Stimulated activated effector memory CD8-positive, alpha-beta T cell treated with anti-CD3 and anti-CD28 coated beads, Interleukin-12 subunit alpha, Interleukin-12 subunit beta, amount 100 ng/mL, for 72 hours (primary cell): ENCODE data around the gene PHF24.
A peak's percentile ranks its signal among the peaks of the same experiment; 100 is the strongest.

Experiments used
- ATAC-seq: fragments of 150-1000 bp; cut with Tn5 transposase; 2 replicates; pipeline ENCODE4 v1.10.0; 2021
- DNase-seq, 2 donors: peaks; one replicate each; pipeline ENCODE4 v3.0.0; 2021 to 2022; ENCODE audit warnings: low spot score in 2 of 2
- H3K27ac Mint-ChIP-seq: one replicate; pipeline ENCODE4 v1.8.0; 2022; ENCODE audit warnings: mild to moderate bottlenecking, mixed read lengths
- H3K36me3 Mint-ChIP-seq: one replicate; pipeline ENCODE4 v1.8.0; 2022; ENCODE audit warnings: mild to moderate bottlenecking, mixed read lengths
- H3K4me1 Mint-ChIP-seq: one replicate; pipeline ENCODE4 v1.8.0; 2022; ENCODE audit warnings: mixed read lengths
- H3K4me3 Mint-ChIP-seq: one replicate; pipeline ENCODE4 v1.8.0; 2022; ENCODE audit warnings: mild to moderate bottlenecking, mixed read lengths
- H3K9me3 Mint-ChIP-seq: one replicate; pipeline ENCODE4 v1.8.0; 2022; ENCODE audit warnings: mixed read lengths

Gene PHF24

GRCh38 chr9:34971146-34971811 lies 13.2 kb downstream of the PHF24 start:
- ATAC-seq = no peak
- H3K27ac Mint-ChIP-seq = no peak overlapping the region
- H3K4me1 Mint-ChIP-seq = no peaks in the 10 kb centered on the region
- H3K4me3 Mint-ChIP-seq = no peak overlapping the region
- DNase-seq = no peak
- no peaks in the 10 kb centered on the region for H3K36me3 Mint-ChIP-seq
- H3K9me3 Mint-ChIP-seq = no peaks in the 10 kb centered on the region

- no peak overlapping the region for H3K27ac Mint-ChIP-seq
- DNase-seq (no peak), ATAC-seq (peak; percentile 17)
- H3K4me3 Mint-ChIP-seq = no peak overlapping the region
- H3K9me3 Mint-ChIP-seq = no peaks in the 10 kb centered on the region
- H3K4me1 Mint-ChIP-seq = no peaks in the 10 kb centered on the region
- H3K36me3 Mint-ChIP-seq = no peaks in the 10 kb centered on the region
These were observed 16.6 kb downstream of the PHF24 start for GRCh38 chr9:34974664-34975063.

GRCh38 chr9:34976441-34976840 lies 18.4 kb downstream of the PHF24 start:
- ATAC-seq (no peak), DNase-seq (no peak)
- Mint-ChIP-seq H3K4me3 (no peak overlapping the region), H3K27ac (no peak overlapping the region), H3K9me3 (no peaks in the 10 kb centered on the region), H3K4me1 (no peaks in the 10 kb centered on the region), H3K36me3 (no peaks in the 10 kb centered on the region)

GRCh38 chr9:34976992-34977391 lies 18.9 kb downstream of the PHF24 start:
- no peak for DNase-seq
- no peaks in the 10 kb centered on the region for H3K9me3 Mint-ChIP-seq
- no peak overlapping the region for H3K27ac Mint-ChIP-seq
- H3K36me3 Mint-ChIP-seq = no peaks in the 10 kb centered on the region
- no peak overlapping the region for H3K4me3 Mint-ChIP-seq
- ATAC-seq = no peak
- no peaks in the 10 kb centered on the region for H3K4me1 Mint-ChIP-seq

- H3K36me3 Mint-ChIP-seq = no peaks in the 10 kb centered on the region
- H3K9me3 Mint-ChIP-seq = no peaks in the 10 kb centered on the region
- ATAC-seq = no peak
- H3K4me3 Mint-ChIP-seq = no peak overlapping the region
- peaks cover 22% of the 10 kb centered on the region for H3K4me1 Mint-ChIP-seq
- H3K27ac Mint-ChIP-seq = peak overlapping the region; percentile 63
- DNase-seq = no peak
These were observed 22.2 kb downstream of the PHF24 start for GRCh38 chr9:34980181-34980761.

- DNase-seq (no peak), ATAC-seq (no peak)
- Mint-ChIP-seq H3K27ac (no peak overlapping the region), H3K9me3 (no peaks in the 10 kb centered on the region), H3K4me1 (peaks cover 43% of the 10 kb centered on the region), H3K4me3 (no peak overlapping the region), H3K36me3 (no peaks in the 10 kb centered on the region)
These were observed 24.3 kb downstream of the PHF24 start for GRCh38 chr9:34982361-34982760.

GRCh38 chr9:34983209-34983608 lies 25.1 kb downstream of the PHF24 start:
- Mint-ChIP-seq H3K4me3 (no peak overlapping the region), H3K27ac (no peak overlapping the region), H3K36me3 (no peaks in the 10 kb centered on the region), H3K4me1 (peaks cover 51% of the 10 kb centered on the region), H3K9me3 (no peaks in the 10 kb centered on the region)
- no peak for DNase-seq
- ATAC-seq = no peak

GRCh38 chr9:34984049-34984448 lies 26.0 kb downstream of the PHF24 start:
- ATAC-seq (no peak), DNase-seq (no peak)
- Mint-ChIP-seq H3K4me1 (peaks cover 59% of the 10 kb centered on the region), H3K4me3 (no peak overlapping the region), H3K27ac (no peak overlapping the region), H3K36me3 (peaks cover under 1% of the 10 kb centered on the region), H3K9me3 (no peaks in the 10 kb centered on the region)

- Mint-ChIP-seq H3K4me1 (peaks cover 63% of the 10 kb centered on the region), H3K27ac (no peak overlapping the region), H3K4me3 (no peak overlapping the region), H3K9me3 (no peaks in the 10 kb centered on the region), H3K36me3 (peaks cover 9% of the 10 kb centered on the region)
- ATAC-seq (no peak), DNase-seq (peak; percentile 44 to 82)
These were observed 27.3 kb downstream of the PHF24 start for GRCh38 chr9:34985311-34985899.

- Mint-ChIP-seq H3K27ac (peak overlapping the region; percentile 78), H3K4me3 (no peak overlapping the region), H3K36me3 (peaks cover 16% of the 10 kb centered on the region), H3K9me3 (no peaks in the 10 kb centered on the region), H3K4me1 (peaks cover 75% of the 10 kb centered on the region)
- DNase-seq (no peak), ATAC-seq (peak; percentile 19)
These were observed 28.5 kb downstream of the PHF24 start for GRCh38 chr9:34986540-34987047.

- Mint-ChIP-seq H3K4me1 (peaks cover 79% of the 10 kb centered on the region), H3K27ac (peak overlapping the region; percentile 78), H3K4me3 (peak overlapping the region; percentile 82), H3K9me3 (no peaks in the 10 kb centered on the region), H3K36me3 (peaks cover 16% of the 10 kb centered on the region)
- DNase-seq = no peak
- no peak for ATAC-seq
These were observed 29.2 kb downstream of the PHF24 start for GRCh38 chr9:34987160-34987901.

- Mint-ChIP-seq H3K27ac (peak overlapping the region; percentile 91), H3K36me3 (peaks cover 16% of the 10 kb centered on the region), H3K4me1 (peaks cover 82% of the 10 kb centered on the region), H3K4me3 (peak overlapping the region; percentile 82), H3K9me3 (no peaks in the 10 kb centered on the region)
- DNase-seq = no peak
- no peak for ATAC-seq
These were observed 30.3 kb downstream of the PHF24 start for GRCh38 chr9:34988218-34989002.

GRCh38 chr9:34989003-34989945 lies 31.2 kb downstream of the PHF24 start, which contains the start of gene DNAJB5:
TSS of gene DNAJB5 (plus strand) at chr9:34989745. CDS start at chr9:34990631, 886 bp downstream.
- peaks cover 87% of the 10 kb centered on the region for H3K4me1 Mint-ChIP-seq
- H3K27ac Mint-ChIP-seq = peak within 1 kb of the TSS; percentile 91
- peak; percentile 98 to 99 for DNase-seq
- H3K36me3 Mint-ChIP-seq = peaks cover 19% of the 10 kb centered on the region
- H3K4me3 Mint-ChIP-seq = peak within 1 kb of the TSS; percentile 82
- peak; percentile 95 for ATAC-seq
- no peaks in the 10 kb centered on the region for H3K9me3 Mint-ChIP-seq
